ENCODE results near the gene LRTM2. TPM values are rescaled to one million over a fixed set of nuclear protein-coding genes. Genes with fewer than 3 reads are reported as not detected.

The LRTM2 gene
- total and polyA plus RNA-seq, 4 donors: not detected

- peaks cover 0 to 5% (median 0%) of the 10 kb centered on the region in 4 donors for H3K27me3 ChIP-seq (ENCODE audit: control insufficient read depth in 4 of 4, insufficient read depth in 4 of 4, low read length in 3 of 4)
- WGBS: 82% methylated on average over 22 of the region's 22 CpGs
- no peak overlapping the region for H3K27ac ChIP-seq (ENCODE audit: low read depth in 1 of 2, low read length in 2 of 2)
- no peaks in the 10 kb centered on the region for H3K36me3 ChIP-seq (ENCODE audit: control insufficient read depth in 4 of 4, insufficient read depth in 3 of 4, low read depth in 1 of 4, low read length in 3 of 4)
- H3K4me1 ChIP-seq (ENCODE audit: control insufficient read depth in 4 of 4, insufficient read depth in 4 of 4, low read length in 3 of 4): no peaks in the 10 kb centered on the region
- no peak overlapping the region for H3K4me3 ChIP-seq (ENCODE audit: low read depth in 1 of 3, low read length in 3 of 3)
- H3K9ac ChIP-seq (ENCODE audit: low read depth in 1 of 2, low read length in 2 of 2): no peak overlapping the region
- no peak for DNase-seq (ENCODE audit: low spot score)
- H3K9me3 ChIP-seq (ENCODE audit: control insufficient read depth in 4 of 4, low read length in 3 of 4): no peaks in the 10 kb centered on the region
- TF ChIP-seq SP1 (IDR thresholded peaks at IDR 0.05): no peak
- no peak for TF ChIP-seq FOXA1 (IDR thresholded peaks at IDR 0.05)
- no peak for TF ChIP-seq FOXA2 (IDR thresholded peaks at IDR 0.05)
- TF ChIP-seq, protein P1, sequence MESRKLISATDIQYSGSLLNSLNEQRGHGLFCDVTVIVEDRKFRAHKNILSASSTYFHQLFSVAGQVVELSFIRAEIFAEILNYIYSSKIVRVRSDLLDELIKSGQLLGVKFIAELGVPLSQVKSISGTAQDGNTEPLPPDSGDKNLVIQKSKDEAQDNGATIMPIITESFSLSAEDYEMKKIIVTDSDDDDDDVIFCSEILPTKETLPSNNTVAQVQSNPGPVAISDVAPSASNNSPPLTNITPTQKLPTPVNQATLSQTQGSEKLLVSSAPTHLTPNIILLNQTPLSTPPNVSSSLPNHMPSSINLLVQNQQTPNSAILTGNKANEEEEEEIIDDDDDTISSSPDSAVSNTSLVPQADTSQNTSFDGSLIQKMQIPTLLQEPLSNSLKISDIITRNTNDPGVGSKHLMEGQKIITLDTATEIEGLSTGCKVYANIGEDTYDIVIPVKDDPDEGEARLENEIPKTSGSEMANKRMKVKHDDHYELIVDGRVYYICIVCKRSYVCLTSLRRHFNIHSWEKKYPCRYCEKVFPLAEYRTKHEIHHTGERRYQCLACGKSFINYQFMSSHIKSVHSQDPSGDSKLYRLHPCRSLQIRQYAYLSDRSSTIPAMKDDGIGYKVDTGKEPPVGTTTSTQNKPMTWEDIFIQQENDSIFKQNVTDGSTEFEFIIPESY (IDR thresholded peaks at IDR 0.05): no peak
- TF ChIP-seq HNF4G (IDR thresholded peaks at IDR 0.05): no peak
- TF ChIP-seq HNF4A (conservative IDR thresholded peaks at IDR 0.05): no peak
- no peak for TF ChIP-seq EGR1 (IDR thresholded peaks at IDR 0.05; ENCODE audit: low read depth in 2 of 2)
- TF ChIP-seq, protein P2, sequence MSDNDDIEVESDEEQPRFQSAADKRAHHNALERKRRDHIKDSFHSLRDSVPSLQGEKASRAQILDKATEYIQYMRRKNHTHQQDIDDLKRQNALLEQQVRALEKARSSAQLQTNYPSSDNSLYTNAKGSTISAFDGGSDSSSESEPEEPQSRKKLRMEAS (IDR thresholded peaks at IDR 0.05): no peak
- TF ChIP-seq, protein P3, sequence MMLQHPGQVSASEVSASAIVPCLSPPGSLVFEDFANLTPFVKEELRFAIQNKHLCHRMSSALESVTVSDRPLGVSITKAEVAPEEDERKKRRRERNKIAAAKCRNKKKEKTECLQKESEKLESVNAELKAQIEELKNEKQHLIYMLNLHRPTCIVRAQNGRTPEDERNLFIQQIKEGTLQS (IDR thresholded peaks at IDR 0.05): no peak
- TF ChIP-seq RXRA (IDR thresholded peaks at IDR 0.05): no peak
- TF ChIP-seq RAD21 (IDR thresholded peaks at IDR 0.05): no peak
- TF ChIP-seq YY1 (IDR thresholded peaks at IDR 0.05): no peak
- no peak for TF ChIP-seq GABPA (IDR thresholded peaks at IDR 0.05 in 1 of 2, conservative IDR thresholded peaks at IDR 0.05 in 1 of 2)
- TF ChIP-seq, protein P4, sequence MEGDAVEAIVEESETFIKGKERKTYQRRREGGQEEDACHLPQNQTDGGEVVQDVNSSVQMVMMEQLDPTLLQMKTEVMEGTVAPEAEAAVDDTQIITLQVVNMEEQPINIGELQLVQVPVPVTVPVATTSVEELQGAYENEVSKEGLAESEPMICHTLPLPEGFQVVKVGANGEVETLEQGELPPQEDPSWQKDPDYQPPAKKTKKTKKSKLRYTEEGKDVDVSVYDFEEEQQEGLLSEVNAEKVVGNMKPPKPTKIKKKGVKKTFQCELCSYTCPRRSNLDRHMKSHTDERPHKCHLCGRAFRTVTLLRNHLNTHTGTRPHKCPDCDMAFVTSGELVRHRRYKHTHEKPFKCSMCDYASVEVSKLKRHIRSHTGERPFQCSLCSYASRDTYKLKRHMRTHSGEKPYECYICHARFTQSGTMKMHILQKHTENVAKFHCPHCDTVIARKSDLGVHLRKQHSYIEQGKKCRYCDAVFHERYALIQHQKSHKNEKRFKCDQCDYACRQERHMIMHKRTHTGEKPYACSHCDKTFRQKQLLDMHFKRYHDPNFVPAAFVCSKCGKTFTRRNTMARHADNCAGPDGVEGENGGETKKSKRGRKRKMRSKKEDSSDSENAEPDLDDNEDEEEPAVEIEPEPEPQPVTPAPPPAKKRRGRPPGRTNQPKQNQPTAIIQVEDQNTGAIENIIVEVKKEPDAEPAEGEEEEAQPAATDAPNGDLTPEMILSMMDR (IDR thresholded peaks at IDR 0.05; ENCODE audit: low read depth, low read length, missing input control): no peak
- no peak for TF ChIP-seq NR2F2 (IDR thresholded peaks at IDR 0.05)
- no peak for TF ChIP-seq JUND (IDR thresholded peaks at IDR 0.05)
- no peak for TF ChIP-seq REST (IDR thresholded peaks at IDR 0.05)
- no peak for TF ChIP-seq TAF1 (conservative IDR thresholded peaks at IDR 0.05)
Observed at GRCh38 chr12:1835211-1836131, 15.1 kb downstream of the LRTM2 start.

Measured in liver (tissue), 9 donors.